Measurements from ENCODE around the gene MVB12B.

The MVB12B gene

GRCh38 chr9:126375386-126375785 lies 48.8 kb downstream of the MVB12B start:
- TF ChIP-seq REST (IDR thresholded peaks at IDR 0.05; ENCODE audit: insufficient read depth in 1 of 2, low read depth in 2 of 2, low read length in 2 of 2) (0 out of 4 replicates have a peak, but pooled peaks of 1 of the 2 experiments have one; percentile 36), POLR2AphosphoS5 (IDR thresholded peaks at IDR 0.05; ENCODE audit: low read depth, low read length) (no peak), FOXP2 (optimal IDR thresholded peaks at IDR 0.05; ENCODE audit: borderline replicate concordance, extremely low read depth, extremely low read length, insufficient read depth) (no peak), TAF1 (IDR thresholded peaks at IDR 0.05; ENCODE audit: borderline replicate concordance, insufficient read depth, low read length) (no peak), SIN3A (IDR thresholded peaks at IDR 0.05; ENCODE audit: borderline replicate concordance, insufficient read depth, low read length) (no peak)

GRCh38 chr9:126376311-126377175 lies 49.9 kb downstream of the MVB12B start:
- TF ChIP-seq POLR2AphosphoS5 (IDR thresholded peaks at IDR 0.05; ENCODE audit: low read depth, low read length) (no peak), SIN3A (IDR thresholded peaks at IDR 0.05; ENCODE audit: borderline replicate concordance, insufficient read depth, low read length) (no peak), TAF1 (IDR thresholded peaks at IDR 0.05; ENCODE audit: borderline replicate concordance, insufficient read depth, low read length) (no peak), REST (IDR thresholded peaks at IDR 0.05; ENCODE audit: insufficient read depth in 1 of 2, low read depth in 2 of 2, low read length in 2 of 2) (no peak), FOXP2 (optimal IDR thresholded peaks at IDR 0.05; ENCODE audit: borderline replicate concordance, extremely low read depth, extremely low read length, insufficient read depth) (no peak)

GRCh38 chr9:126377176-126377509 lies 50.5 kb downstream of the MVB12B start:
- TF ChIP-seq REST (IDR thresholded peaks at IDR 0.05; ENCODE audit: insufficient read depth in 1 of 2, low read depth in 2 of 2, low read length in 2 of 2) (no peak), POLR2AphosphoS5 (IDR thresholded peaks at IDR 0.05; ENCODE audit: low read depth, low read length) (no peak), FOXP2 (optimal IDR thresholded peaks at IDR 0.05; ENCODE audit: borderline replicate concordance, extremely low read depth, extremely low read length, insufficient read depth) (no peak), TAF1 (IDR thresholded peaks at IDR 0.05; ENCODE audit: borderline replicate concordance, insufficient read depth, low read length) (no peak), SIN3A (IDR thresholded peaks at IDR 0.05; ENCODE audit: borderline replicate concordance, insufficient read depth, low read length) (no peak)

- TF ChIP-seq FOXP2 (optimal IDR thresholded peaks at IDR 0.05; ENCODE audit: borderline replicate concordance, extremely low read depth, extremely low read length, insufficient read depth): no peak
- no peak for TF ChIP-seq REST (IDR thresholded peaks at IDR 0.05; ENCODE audit: insufficient read depth in 1 of 2, low read depth in 2 of 2, low read length in 2 of 2)
- TF ChIP-seq SIN3A (IDR thresholded peaks at IDR 0.05; ENCODE audit: borderline replicate concordance, insufficient read depth, low read length): no peak
- no peak for TF ChIP-seq TAF1 (IDR thresholded peaks at IDR 0.05; ENCODE audit: borderline replicate concordance, insufficient read depth, low read length)
- TF ChIP-seq POLR2AphosphoS5 (IDR thresholded peaks at IDR 0.05; ENCODE audit: low read depth, low read length): no peak
Observed at GRCh38 chr9:126377536-126377935, 50.9 kb downstream of the MVB12B start.

Data from PFSK-1 (cell line).